Pancreas (tissue), 10 donors: ENCODE measurements around the gene GNAS. TPM values are rescaled to one million over a fixed set of nuclear protein-coding genes. Genes with fewer than 3 reads are reported as not detected.
A peak's percentile ranks its signal among the peaks of the same experiment; 100 is the strongest.

ENCODE experiments used
- ATAC-seq, 4 donors: fragments of 200-7000 bp; cut with Tn5 transposase; one replicate each; pipeline versions ENCODE4 v1.8.0 to v1.9.1; 2020; ENCODE audit warnings: mild to moderate bottlenecking in 4 of 4, moderate library complexity in 4 of 4
- DNase-seq, 6 donors: peaks; one replicate each; pipeline ENCODE4 v3.0.0-alpha.2; 2020
- FAIRE-seq: peaks from 2 replicates; lab custom pipeline; 2012; peaks lifted over from hg19 to GRCh38; lab: Jason Lieb, UNC
- H3K27ac ChIP-seq, 4 donors: fragments of 200-600 bp; sonication (generic); 1 replicate in 3 of 4; 2 replicates in 1 of 4; pipeline versions ENCODE4 v1.5.0 to v1.8.0; 2020
- H3K27me3 ChIP-seq, 4 donors: fragments of 200-600 bp; one replicate each; pipeline ENCODE4 v1.8.0; 2021
- H3K36me3 ChIP-seq, 3 donors: fragments of 200-600 bp; sonication (generic) in 1 of 3; one replicate each; pipeline versions ENCODE4 v1.5.0 to v1.8.0; 2020 to 2021
- H3K4me1 ChIP-seq, 3 donors: fragments of 200-600 bp; one replicate each; pipeline ENCODE4 v1.8.0; 2021
- H3K4me3 ChIP-seq, 4 donors: fragments of 200-600 bp; sonication (generic) in 2 of 4; one replicate each; pipeline versions ENCODE4 v1.5.0 to v1.8.0; 2020 to 2021
- H3K9me3 ChIP-seq, 4 donors: fragments of 200-600 bp; one replicate each; pipeline ENCODE4 v1.8.0; 2021
- CTCF ChIP-seq, 4 donors: fragments of 200-600 bp; sonication (generic) in 3 of 4; IDR thresholded peaks; one replicate each; pipeline versions ENCODE4 v1.5.0 to v1.8.0; 2021; ENCODE audit warnings: antibody characterized with exemption in 4 of 4
- WGBS, 2 donors: extraction: QIAGEN DNeasy Blood & Tissue Kit; methylation state at CpG; one replicate each; pipeline ENCODE4 v1.1.7; 2013; 5-methylcytosine and 5-hydroxymethylcytosine counted together
- intact Hi-C, 3 donors: fragments of 100-400 bp; cut with DNase I; formaldehyde crosslinking; loops; one replicate each; pipeline versions ENCODE4 v1.11.1 to v1.14.2; 2022
- polyA plus RNA-seq, 2 donors: library from polyadenylated mRNA; stranded (reverse); fragments of 200-250 nt; gene quantifications; one replicate each; pipeline ENCODE4 v1.2.3, GENCODE V29; 2013
- total RNA-seq, 6 donors: library from RNA; stranded (reverse); fragmentation: NEBNext Ultra II Directional in 4 of 6; extraction: Animal tissue kit (Norgen Biotek cat#: 25700) in 4 of 6; gene quantifications; one replicate each; pipeline versions ENCODE4 v1.2.1 to v1.2.4, GENCODE V29; 2021 to 2023
- donor health status: healthy with polysubstance abuse.
- donor health status: DM: no; HTN: no; CAD: no; lungs with moderate emphysema.
- donor health status: DM: no; HTN: no; CAD: no.
- donor health status: control.
- donor health status: control.
- donor health status: Bipolar disorder and iron deficiency.
- donor health status: DM: yes; HTN: yes; CAD: no.
- donor health status: DM: no; HTN: no; CAD: no.
- donor health status: DM: no; HTN: no; CAD: no.
- donor health status: DM: yes; HTN: yes; CAD: no.

GNAS gene
- total and polyA plus RNA-seq, 8 donors = 349 to 2,220 (median 627) TPM

DNA sequence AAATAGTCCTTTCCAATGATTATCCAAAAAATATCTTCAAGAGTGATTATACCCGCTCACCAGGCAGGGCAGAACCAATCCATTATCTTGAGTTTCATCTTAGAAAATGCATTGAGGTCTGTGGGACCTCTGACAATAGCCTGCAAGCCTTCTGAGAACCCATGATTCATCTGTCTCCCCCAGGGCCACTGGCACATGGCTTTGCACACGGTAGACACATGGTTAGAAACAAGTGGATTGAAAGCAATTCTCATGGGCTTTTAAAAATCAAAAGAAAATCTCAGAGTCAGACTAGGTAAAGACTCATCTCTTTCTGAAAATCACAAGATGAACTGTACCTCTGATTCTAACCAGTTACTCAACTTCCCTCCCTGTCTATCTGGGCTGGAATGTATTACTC lies 17.3 kb upstream of the GNAS start:
- H3K4me1 ChIP-seq = no peaks in the 10 kb centered on the region
- DNase-seq (no peak), ATAC-seq (no peak), FAIRE-seq (no peak)
- no peak for TF ChIP-seq CTCF (IDR thresholded peaks at IDR 0.05)
- no peaks in the 10 kb centered on the region for H3K36me3 ChIP-seq
- no peaks in the 10 kb centered on the region for H3K9me3 ChIP-seq
- no peak overlapping the region for H3K27ac ChIP-seq
- 63 to 69% methylated on average over 2 of the region's 2 CpGs for WGBS, 2 donors
- intact Hi-C loops = no loop called here
- no peaks in the 10 kb centered on the region for H3K27me3 ChIP-seq
- H3K4me3 ChIP-seq = no peak overlapping the region

- no peaks in the 10 kb centered on the region for H3K27me3 ChIP-seq
- H3K36me3 ChIP-seq = no peaks in the 10 kb centered on the region
- FAIRE-seq = no peak
- whole genome bisulfite sequencing, 2 donors = 68 to 77% methylated on average over 10 of the region's 10 CpGs
- DNase-seq = no peak
- ATAC-seq = no peak
- H3K4me1 ChIP-seq = no peaks in the 10 kb centered on the region
- H3K9me3 ChIP-seq = no peaks in the 10 kb centered on the region
- H3K4me3 ChIP-seq = no peak overlapping the region
- intact Hi-C loops = no loop called here
- H3K27ac ChIP-seq = no peak overlapping the region
- TF ChIP-seq CTCF (IDR thresholded peaks at IDR 0.05) = no peak
Measured at GRCh38 chr20:58836616-58837204, 15.8 kb upstream of the GNAS start.

DNA sequence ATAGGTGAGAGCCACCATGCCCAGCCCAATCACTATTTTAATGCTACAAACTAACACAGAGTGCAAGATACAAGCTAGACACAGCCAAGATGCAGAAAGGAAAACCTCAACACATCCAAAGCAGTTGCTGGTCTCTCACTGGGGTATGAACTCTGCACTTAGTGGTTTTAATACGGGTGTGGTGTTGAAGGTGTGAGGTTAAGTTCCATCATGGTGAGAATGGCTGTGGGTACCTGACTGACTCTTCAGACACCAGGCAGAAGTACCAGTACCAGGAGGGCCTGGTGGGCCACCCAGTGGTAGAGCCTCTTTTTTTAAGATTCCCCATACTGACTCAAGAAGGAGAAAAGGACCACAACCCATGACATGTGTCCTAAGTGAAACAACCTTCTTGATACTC lies 14.8 kb upstream of the GNAS start:
- H3K4me3 ChIP-seq = no peak overlapping the region
- ATAC-seq (no peak), FAIRE-seq (no peak), DNase-seq (no peak)
- intact Hi-C loops = no loop called here
- no peaks in the 10 kb centered on the region for H3K4me1 ChIP-seq
- 75 to 91% methylated on average over 1 of the region's 1 CpG for WGBS, 2 donors
- H3K27me3 ChIP-seq = no peaks in the 10 kb centered on the region
- H3K9me3 ChIP-seq = no peaks in the 10 kb centered on the region
- no peaks in the 10 kb centered on the region for H3K36me3 ChIP-seq
- TF ChIP-seq CTCF (IDR thresholded peaks at IDR 0.05) = no peak
- no peak overlapping the region for H3K27ac ChIP-seq

DNA sequence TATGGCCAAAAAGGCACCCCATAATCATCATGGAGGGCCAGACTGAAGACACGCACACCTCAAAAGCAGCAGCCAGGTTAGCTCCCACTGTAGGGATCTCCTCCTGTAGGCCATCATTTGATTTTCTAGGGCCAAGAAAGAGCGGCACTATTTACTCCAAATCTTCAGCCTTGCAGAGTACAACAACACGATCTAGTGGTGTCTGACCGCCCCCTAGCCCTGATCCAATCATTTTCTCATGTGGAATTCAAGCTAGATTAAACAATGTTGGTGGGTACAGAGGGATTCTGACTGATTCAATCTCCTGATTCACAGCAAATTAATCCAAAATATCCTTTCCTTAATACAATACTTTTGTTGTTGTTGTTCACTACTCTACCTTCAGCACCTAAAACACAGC lies 14.3 kb upstream of the GNAS start:
- Histone ChIP-seq H3K4me1 (no peaks in the 10 kb centered on the region), H3K4me3 (no peak overlapping the region), H3K9me3 (no peaks in the 10 kb centered on the region), H3K27ac (no peak overlapping the region), H3K27me3 (no peaks in the 10 kb centered on the region), H3K36me3 (no peaks in the 10 kb centered on the region)
- DNase-seq (no peak), FAIRE-seq (no peak), ATAC-seq (no peak)
- TF ChIP-seq CTCF (IDR thresholded peaks at IDR 0.05) = no peak
- WGBS, 2 donors = 63 to 70% methylated on average over 4 of the region's 4 CpGs
- intact Hi-C loops = no loop called here

DNA sequence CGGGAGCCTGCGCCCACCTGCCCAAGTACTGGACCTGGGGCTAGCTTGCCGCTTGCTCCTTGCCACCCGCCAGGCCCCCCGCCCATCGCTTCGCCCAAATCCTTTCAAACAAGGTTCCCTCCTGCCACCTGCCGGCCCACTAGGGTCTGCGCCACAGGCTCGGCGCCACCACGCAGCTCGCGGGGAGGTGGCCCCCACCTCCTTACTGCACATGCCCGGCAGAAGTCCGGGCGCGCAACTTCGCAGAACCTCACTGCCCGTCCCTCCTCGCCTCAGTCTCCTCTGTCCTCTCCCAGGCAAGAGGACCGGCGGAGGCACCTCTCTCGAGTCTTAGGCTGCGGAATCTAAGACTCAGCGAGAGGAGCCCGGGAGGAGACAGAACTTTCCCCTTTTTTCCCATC lies 13.0 kb upstream of the GNAS start:
- intact Hi-C loops = no loop called here
- no peak for TF ChIP-seq CTCF (IDR thresholded peaks at IDR 0.05)
- Histone ChIP-seq H3K4me1 (no peaks in the 10 kb centered on the region), H3K9me3 (no peaks in the 10 kb centered on the region), H3K27ac (no peak overlapping the region), H3K27me3 (no peaks in the 10 kb centered on the region), H3K4me3 (peak overlapping the region in 1 of 4 donors; percentile 7), H3K36me3 (no peaks in the 10 kb centered on the region)
- WGBS, 2 donors = 49 to 52% methylated on average over 27 of the region's 27 CpGs
- DNase-seq = peak in 3 of 6 donors; percentile 19 to 67 (median 31)
- no peak for FAIRE-seq
- ATAC-seq = peak in 3 of 4 donors; percentile 68 to 83 (median 83)
